ENCODE data around the gene PARVA. TPM values are rescaled to one million over a fixed set of nuclear protein-coding genes. Genes with fewer than 3 reads are reported as not detected.

The PARVA gene
- total RNA-seq, 1 experiment from 2014 or later = 18.1 TPM

- no peaks in the 10 kb centered on the region for H3K9me3 ChIP-seq (ENCODE audit: control insufficient read depth, low read depth, low read length)
- no CpG with 5 or more reads among the region's 5 CpGs for WGBS (ENCODE audit: extremely low coverage, insufficient read length, low lambda C conversion rate)
- H3K23ac ChIP-seq (ENCODE audit: insufficient read length, low read depth, low read length) = no peak overlapping the region
- no peaks in the 10 kb centered on the region for H3K79me2 ChIP-seq (ENCODE audit: insufficient read depth, low read length)
- Mint-ChIP-seq H3K9me3 (peaks cover under 1 to 5% of the 10 kb centered on the region in 2 experiments), H3K27me3 (ENCODE audit: low read depth) (no peaks in the 10 kb centered on the region), H3K27ac (no peak overlapping the region), H3K4me3 (no peak overlapping the region), H3K36me3 (ENCODE audit: insufficient read depth in 1 of 3, low read depth in 3 of 3) (peaks cover 3 to 7% (median 6%) of the 10 kb centered on the region in 3 experiments; a peak in 6 of 7 replicates), H3K4me1 (no peaks in the 10 kb centered on the region)
- no peak overlapping the region for H2BK12ac ChIP-seq (ENCODE audit: insufficient read length, low read depth, low read length)
- no peak for DNase-seq
- no peak overlapping the region for H4K5ac ChIP-seq (ENCODE audit: insufficient read length, low read depth, low read length)
- H2AFZ ChIP-seq (ENCODE audit: low read length) = no peak overlapping the region
- H3K23me2 ChIP-seq (ENCODE audit: insufficient read length, low read depth, low read length, poor library complexity, severe bottlenecking) = no peaks in the 10 kb centered on the region
- no peak overlapping the region for H3K9ac ChIP-seq (ENCODE audit: extremely low read depth, insufficient read length, low read length)
- no peak overlapping the region for H3K14ac ChIP-seq (ENCODE audit: insufficient read depth, low read length)
- no peak overlapping the region for H4K91ac ChIP-seq (ENCODE audit: insufficient read length, low read depth, low read length)
- H3K79me1 ChIP-seq (ENCODE audit: insufficient read depth, low read depth, low read length, poor library complexity, severe bottlenecking) = no peaks in the 10 kb centered on the region
- H3K4me1 ChIP-seq (ENCODE audit: insufficient read depth, low read length) = no peaks in the 10 kb centered on the region
- H2BK120ac ChIP-seq (ENCODE audit: low read depth, low read length, poor library complexity, severe bottlenecking) = no peak overlapping the region
- H2AK5ac ChIP-seq (ENCODE audit: insufficient read length, low read length) = no peak overlapping the region
- no peak overlapping the region for H3K4ac ChIP-seq (ENCODE audit: low read depth, low read length)
- H3K18ac ChIP-seq (ENCODE audit: insufficient read length, low read depth, low read length) = no peak overlapping the region
- H4K8ac ChIP-seq (replicated peaks; ENCODE audit: insufficient read length, low read depth, low read length) = no peak overlapping the region
- no peak overlapping the region for H2BK15ac ChIP-seq (ENCODE audit: low read depth, low read length)
- no peak overlapping the region for H3K4me2 ChIP-seq (ENCODE audit: insufficient read depth, insufficient read length, low read length)
- TF ChIP-seq, protein P1, sequence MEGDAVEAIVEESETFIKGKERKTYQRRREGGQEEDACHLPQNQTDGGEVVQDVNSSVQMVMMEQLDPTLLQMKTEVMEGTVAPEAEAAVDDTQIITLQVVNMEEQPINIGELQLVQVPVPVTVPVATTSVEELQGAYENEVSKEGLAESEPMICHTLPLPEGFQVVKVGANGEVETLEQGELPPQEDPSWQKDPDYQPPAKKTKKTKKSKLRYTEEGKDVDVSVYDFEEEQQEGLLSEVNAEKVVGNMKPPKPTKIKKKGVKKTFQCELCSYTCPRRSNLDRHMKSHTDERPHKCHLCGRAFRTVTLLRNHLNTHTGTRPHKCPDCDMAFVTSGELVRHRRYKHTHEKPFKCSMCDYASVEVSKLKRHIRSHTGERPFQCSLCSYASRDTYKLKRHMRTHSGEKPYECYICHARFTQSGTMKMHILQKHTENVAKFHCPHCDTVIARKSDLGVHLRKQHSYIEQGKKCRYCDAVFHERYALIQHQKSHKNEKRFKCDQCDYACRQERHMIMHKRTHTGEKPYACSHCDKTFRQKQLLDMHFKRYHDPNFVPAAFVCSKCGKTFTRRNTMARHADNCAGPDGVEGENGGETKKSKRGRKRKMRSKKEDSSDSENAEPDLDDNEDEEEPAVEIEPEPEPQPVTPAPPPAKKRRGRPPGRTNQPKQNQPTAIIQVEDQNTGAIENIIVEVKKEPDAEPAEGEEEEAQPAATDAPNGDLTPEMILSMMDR (conservative IDR thresholded peaks at IDR 0.05) = no peak
- no peak overlapping the region for H3K27ac ChIP-seq (ENCODE audit: insufficient read length, low read depth, low read length)
- no peak overlapping the region for H2BK5ac ChIP-seq (ENCODE audit: insufficient read length, low read length)
- no peaks in the 10 kb centered on the region for H3K27me3 ChIP-seq (ENCODE audit: insufficient read depth, low read length)
- no peak overlapping the region for H3T11ph ChIP-seq (ENCODE audit: low read length)
- no peak overlapping the region for H2BK20ac ChIP-seq (ENCODE audit: low read depth, low read length, poor library complexity, severe bottlenecking)
- H4K20me1 ChIP-seq (ENCODE audit: control insufficient read depth, insufficient read depth, insufficient read length) = no peaks in the 10 kb centered on the region
- no peak overlapping the region for H3K56ac ChIP-seq (ENCODE audit: insufficient read length, low read depth, low read length)
Measured at GRCh38 chr11:12483604-12484003, 106.2 kb downstream of the PARVA start.
